GM23338 (cell line): ENCODE data around the gene EML1. TPM values are rescaled to one million over a fixed set of nuclear protein-coding genes. Genes with fewer than 3 reads are reported as not detected.

Source experiments
- ATAC-seq: fragments of 200-7000 bp; cut with Tn5 transposase; 3 replicates; pipeline ENCODE4 v1.9.1; 2020
- DNase-seq: peaks from one replicate; pipeline ENCODE4 v3.0.0-alpha.2; 2015; ENCODE audit warnings: low spot score
- H2AFZ ChIP-seq: fragments of 200-600 bp; sonication (generic); 2 replicates; pipeline ENCODE4 v1.8.0; 2016; ENCODE audit warnings: antibody characterized with exemption, mild to moderate bottlenecking, moderate library complexity
- H3F3A ChIP-seq: fragments of 200-600 bp; sonication (generic); replicated peaks from 2 replicates; pipeline ENCODE4 v1.8.0; 2017; ENCODE audit warnings: antibody characterized with exemption, mixed run types, low read depth
- H3K27ac ChIP-seq: fragments of 200-600 bp; sonication (generic); 2 replicates; pipeline ENCODE4 v1.6.1; 2016; ENCODE audit warnings: low read depth
- H3K27me3 ChIP-seq: fragments of 200-600 bp; sonication (generic); 2 replicates; pipeline ENCODE4 v1.8.0; 2016; ENCODE audit warnings: mild to moderate bottlenecking, mixed run types, moderate library complexity; ENCODE audit not compliant: insufficient read depth
- H3K36me3 ChIP-seq: fragments of 200-600 bp; sonication (generic); 2 replicates; pipeline ENCODE4 v1.8.0; 2016; ENCODE audit warnings: mild to moderate bottlenecking; ENCODE audit not compliant: insufficient read depth
- H3K4me1 ChIP-seq: fragments of 200-600 bp; sonication (generic); 2 replicates; pipeline ENCODE4 v1.8.0; 2016; ENCODE audit warnings: mild to moderate bottlenecking, moderate library complexity; ENCODE audit not compliant: insufficient read depth
- H3K4me2 ChIP-seq: fragments of 200-600 bp; sonication (generic); 2 replicates; pipeline ENCODE4 v1.7.1; 2017; ENCODE audit warnings: mixed run types
- H3K4me3 ChIP-seq: fragments of 200-600 bp; sonication (generic); 2 replicates; pipeline ENCODE4 v1.6.1; 2016; ENCODE audit warnings: mixed run types
- H3K79me2 ChIP-seq: fragments of 200-600 bp; sonication (generic); replicated peaks from 2 replicates; pipeline ENCODE4 v1.8.0; 2017; ENCODE audit warnings: mild to moderate bottlenecking; ENCODE audit not compliant: insufficient read depth
- H3K9me2 ChIP-seq: fragments of 200-600 bp; sonication (generic); 2 replicates; pipeline ENCODE4 v1.8.0; 2017; ENCODE audit not compliant: insufficient read depth
- H4K20me1 ChIP-seq: fragments of 200-600 bp; sonication (generic); replicated peaks from 2 replicates; pipeline ENCODE4 v1.8.0; 2017; ENCODE audit warnings: mild to moderate bottlenecking; ENCODE audit not compliant: insufficient read depth
- H3K27ac Mint-ChIP-seq: 2 replicates; pipeline ENCODE4 v1.8.0; 2020; ENCODE audit warnings: inconsistent platforms, mild to moderate bottlenecking, moderate library complexity, mixed read lengths
- H3K27me3 Mint-ChIP-seq: 3 replicates; pipeline ENCODE4 v1.8.0; 2022; ENCODE audit warnings: low read depth, mild to moderate bottlenecking, moderate library complexity, mixed read lengths, inconsistent platforms; ENCODE audit not compliant: insufficient read depth, poor library complexity
- H3K36me3 Mint-ChIP-seq: 3 replicates; pipeline ENCODE4 v1.8.0; 2021; ENCODE audit warnings: low read depth, mild to moderate bottlenecking, inconsistent platforms, moderate library complexity, mixed read lengths
- H3K4me1 Mint-ChIP-seq: 3 replicates; pipeline ENCODE4 v1.8.0; 2020; ENCODE audit warnings: mild to moderate bottlenecking, inconsistent platforms, mixed read lengths
- H3K4me3 Mint-ChIP-seq: 3 replicates; pipeline ENCODE4 v1.8.0; 2021; ENCODE audit warnings: moderate library complexity, mild to moderate bottlenecking, inconsistent platforms, mixed read lengths
- H3K9me3 Mint-ChIP-seq: 3 replicates; pipeline ENCODE4 v1.8.0; 2020; ENCODE audit warnings: moderate library complexity, mild to moderate bottlenecking, inconsistent platforms, mixed read lengths
- CREB1 ChIP-seq: fragments of 250-450 bp; sonication (Bioruptor Pico); IDR thresholded peaks from 2 replicates; pipeline ENCODE4 v1.5.0; 2020; ENCODE audit warnings: low read depth, mild to moderate bottlenecking, moderate library complexity
- EZH2 ChIP-seq: fragments of 200-600 bp; sonication (generic); IDR thresholded peaks from one replicate; pipeline ENCODE4 v1.8.0; 2017; ENCODE audit warnings: antibody characterized with exemption, mild to moderate bottlenecking, low read depth; ENCODE audit not compliant: unreplicated experiment
- EZH2phosphoT487 ChIP-seq: fragments of 200-600 bp; sonication (generic); IDR thresholded peaks from one replicate; pipeline ENCODE4 v1.8.1; 2018; ENCODE audit warnings: antibody characterized with exemption; ENCODE audit not compliant: unreplicated experiment
- JUNB ChIP-seq: IDR thresholded peaks from one replicate; pipeline ENCODE4 v1.6.1; 2016; ENCODE audit warnings: antibody characterized with exemption; ENCODE audit not compliant: unreplicated experiment
- ZNF331 ChIP-seq: fragments of 250-450 bp; sonication (Bioruptor Pico); IDR thresholded peaks from 2 replicates; pipeline ENCODE4 v1.5.0; 2020; ENCODE audit warnings: low read depth, mild to moderate bottlenecking, moderate library complexity
- polyA plus RNA-seq: library from polyadenylated mRNA; unstranded; fragments of >200 nt; fragmentation: Nextera tagmentation; extraction: Ambion mirVana; gene quantifications from 2 replicates; pipeline ENCODE4 v1.2.1, GENCODE V29; 2016
- total RNA-seq: library from RNA; depleted of rRNA; stranded (reverse); fragments of >200 nt; shearing (Covaris generic); gene quantifications from 2 replicates; pipeline ENCODE4 v1.2.3, GENCODE V29; 2014
- TF ChIP-seq, protein P1 (sequence below): fragments of 250-450 bp; sonication (Bioruptor Pico); IDR thresholded peaks from 2 replicates; pipeline ENCODE4 v1.5.0; 2020; ENCODE audit warnings: mild to moderate bottlenecking, moderate library complexity

Gene EML1
- total and polyA plus RNA-seq, 2 experiments from 2014 or later: 7.0 to 18.1 TPM

DNA sequence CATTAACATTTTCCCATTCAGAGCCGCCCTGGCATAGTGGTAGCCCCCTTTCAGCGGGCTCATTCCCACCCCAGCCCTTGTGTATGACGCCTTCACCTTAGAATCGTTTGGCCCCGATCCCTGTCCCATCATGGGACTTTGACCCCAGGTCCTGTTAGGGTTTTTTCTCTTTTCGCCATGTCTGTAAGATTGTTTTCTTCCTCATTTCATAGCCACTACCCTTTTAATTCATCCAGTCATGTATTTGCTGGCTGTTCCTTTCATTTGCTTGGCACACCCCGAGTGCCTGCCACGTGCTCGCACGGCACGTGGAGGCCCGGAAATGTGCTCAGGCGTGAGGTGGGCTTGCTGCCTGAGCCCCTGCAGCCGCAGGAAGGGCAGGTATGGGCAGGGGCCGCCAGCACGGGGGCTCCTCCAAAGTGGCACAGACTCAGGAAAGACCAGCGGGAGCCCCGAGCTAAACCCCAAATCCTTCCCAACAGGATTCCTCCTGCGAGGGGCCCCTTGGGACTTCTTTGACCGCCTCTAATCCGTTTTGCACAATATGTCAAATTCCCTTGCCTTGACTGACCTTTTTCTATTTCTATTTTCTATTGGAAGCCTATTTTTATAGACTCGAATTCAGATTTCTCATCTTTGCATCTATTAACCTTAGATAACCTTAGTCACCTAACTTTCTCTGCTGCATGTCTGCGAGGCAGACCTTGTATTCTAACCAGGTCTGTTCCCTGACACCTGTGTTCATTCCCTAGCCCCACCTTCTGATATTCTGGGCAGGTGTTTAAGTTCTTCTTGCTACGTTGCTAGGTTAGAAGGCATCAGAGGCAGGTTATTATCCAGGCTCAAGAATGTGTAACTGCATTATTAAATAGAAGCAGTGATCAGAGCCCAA is 114.8 kb downstream of the EML1 start:
- H3K4me2 ChIP-seq: no peak overlapping the region
- H3K4me3 ChIP-seq: no peak overlapping the region
- H3K36me3 ChIP-seq: peaks cover 6% of the 10 kb centered on the region; the same call in 1 of the 2 replicates
- H3K9me2 ChIP-seq: no peaks in the 10 kb centered on the region
- TF ChIP-seq CREB1: no peak
- no peak for DNase-seq
- Mint-ChIP-seq H3K4me1 (no peaks in the 10 kb centered on the region), H3K27ac (no peak overlapping the region), H3K9me3 (peaks cover 10% of the 10 kb centered on the region), H3K27me3 (peaks cover 4% of the 10 kb centered on the region), H3K4me3 (no peak overlapping the region), H3K36me3 (peaks cover 26% of the 10 kb centered on the region; the same call in 2 of the 3 replicates)
- H3K27ac ChIP-seq: no peak overlapping the region
- ATAC-seq: no peak
- H3K79me2 ChIP-seq: no peaks in the 10 kb centered on the region
- H2AFZ ChIP-seq: no peak overlapping the region
- H3F3A ChIP-seq: no peaks in the 10 kb centered on the region
- H3K4me1 ChIP-seq: no peaks in the 10 kb centered on the region
- H4K20me1 ChIP-seq: no peaks in the 10 kb centered on the region
- H3K27me3 ChIP-seq: no peaks in the 10 kb centered on the region

DNA sequence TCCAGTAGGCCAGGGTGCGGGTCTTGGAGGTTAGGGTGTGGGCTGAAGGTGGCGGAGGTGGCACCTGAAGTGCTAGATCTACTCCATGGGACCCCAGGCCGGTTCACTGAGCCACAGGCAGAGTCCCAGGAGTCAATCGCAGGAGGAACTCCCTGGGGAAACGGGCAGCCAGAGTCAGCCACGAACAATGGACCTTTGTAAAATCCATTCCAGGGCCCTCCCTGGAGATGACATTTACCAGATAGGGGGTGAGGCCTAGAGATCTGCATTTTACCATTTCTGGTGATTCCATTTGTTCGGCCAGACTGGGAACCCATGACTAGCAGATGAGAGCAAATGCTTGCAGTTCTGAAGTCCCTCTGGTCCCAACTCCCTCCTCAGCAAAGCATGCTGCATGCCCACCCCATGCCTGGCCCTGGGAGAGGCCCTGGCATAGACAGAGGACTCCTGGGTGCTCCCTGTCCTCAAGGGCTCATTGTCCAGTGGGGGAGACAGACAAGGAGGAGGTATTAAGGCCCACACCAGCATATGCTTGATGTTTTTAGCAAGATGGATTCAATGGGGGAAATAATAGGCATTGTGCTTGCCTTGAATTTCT is 115.5 kb downstream of the EML1 start:
- Mint-ChIP-seq H3K9me3 (peaks cover 4% of the 10 kb centered on the region; the same call in 2 of the 3 replicates), H3K36me3 (peaks cover 18% of the 10 kb centered on the region; the same call in 2 of the 3 replicates), H3K4me1 (no peaks in the 10 kb centered on the region), H3K27me3 (peaks cover 4% of the 10 kb centered on the region), H3K4me3 (no peak overlapping the region), H3K27ac (no peak overlapping the region)
- Histone ChIP-seq H3K4me1 (no peaks in the 10 kb centered on the region), H3K27ac (no peak overlapping the region), H3K4me3 (no peak overlapping the region), H3K4me2 (no peak overlapping the region), H2AFZ (no peak overlapping the region), H3K36me3 (no peaks in the 10 kb centered on the region), H3K9me2 (no peaks in the 10 kb centered on the region), H3F3A (no peaks in the 10 kb centered on the region), H3K27me3 (no peaks in the 10 kb centered on the region), H3K79me2 (no peaks in the 10 kb centered on the region), H4K20me1 (no peaks in the 10 kb centered on the region)
- no peak for TF ChIP-seq EZH2
- DNase-seq (no peak), ATAC-seq (no peak)

DNA sequence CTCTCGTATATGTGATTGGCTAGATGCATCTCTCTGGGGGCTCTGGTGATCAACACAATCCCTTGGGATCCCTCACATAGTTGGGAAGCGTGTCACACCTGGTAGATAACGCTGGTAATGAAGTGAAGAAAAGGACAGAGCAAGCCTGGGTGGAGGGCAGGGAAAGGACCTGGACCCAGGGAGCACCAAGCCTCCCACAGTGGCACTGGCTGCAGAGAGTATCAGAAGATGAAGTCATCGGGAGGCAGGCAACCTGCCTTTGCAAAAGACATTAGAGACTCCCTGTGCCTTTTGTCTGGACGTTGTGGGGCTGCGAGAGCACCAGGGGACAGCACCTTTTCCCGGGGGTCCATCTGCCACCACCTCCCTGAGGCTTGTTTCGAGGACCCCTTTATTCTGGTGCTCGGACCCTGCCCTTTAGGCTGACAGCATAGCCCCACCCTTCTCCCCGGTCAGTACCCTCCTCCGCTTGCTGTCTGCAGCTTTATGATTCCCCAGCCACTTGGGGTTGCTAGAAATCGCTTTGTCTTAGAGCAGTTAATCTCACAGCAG is 116.4 kb downstream of the EML1 start:
- H3K4me2 ChIP-seq: no peak overlapping the region
- no peaks in the 10 kb centered on the region for H3K27me3 ChIP-seq
- ATAC-seq (no peak), DNase-seq (no peak)
- H3K79me2 ChIP-seq: no peaks in the 10 kb centered on the region
- Mint-ChIP-seq H3K4me3 (no peak overlapping the region), H3K4me1 (no peaks in the 10 kb centered on the region), H3K9me3 (no peaks in the 10 kb centered on the region), H3K36me3 (peaks cover 11% of the 10 kb centered on the region; the same call in 2 of the 3 replicates), H3K27me3 (peaks cover 6% of the 10 kb centered on the region), H3K27ac (no peak overlapping the region)
- no peaks in the 10 kb centered on the region for H4K20me1 ChIP-seq
- H2AFZ ChIP-seq: no peak overlapping the region
- no peaks in the 10 kb centered on the region for H3F3A ChIP-seq
- no peak overlapping the region for H3K27ac ChIP-seq
- H3K4me1 ChIP-seq: no peaks in the 10 kb centered on the region
- H3K4me3 ChIP-seq: no peak overlapping the region
- no peaks in the 10 kb centered on the region for H3K9me2 ChIP-seq
- H3K36me3 ChIP-seq: no peaks in the 10 kb centered on the region
- TF ChIP-seq, protein P1, sequence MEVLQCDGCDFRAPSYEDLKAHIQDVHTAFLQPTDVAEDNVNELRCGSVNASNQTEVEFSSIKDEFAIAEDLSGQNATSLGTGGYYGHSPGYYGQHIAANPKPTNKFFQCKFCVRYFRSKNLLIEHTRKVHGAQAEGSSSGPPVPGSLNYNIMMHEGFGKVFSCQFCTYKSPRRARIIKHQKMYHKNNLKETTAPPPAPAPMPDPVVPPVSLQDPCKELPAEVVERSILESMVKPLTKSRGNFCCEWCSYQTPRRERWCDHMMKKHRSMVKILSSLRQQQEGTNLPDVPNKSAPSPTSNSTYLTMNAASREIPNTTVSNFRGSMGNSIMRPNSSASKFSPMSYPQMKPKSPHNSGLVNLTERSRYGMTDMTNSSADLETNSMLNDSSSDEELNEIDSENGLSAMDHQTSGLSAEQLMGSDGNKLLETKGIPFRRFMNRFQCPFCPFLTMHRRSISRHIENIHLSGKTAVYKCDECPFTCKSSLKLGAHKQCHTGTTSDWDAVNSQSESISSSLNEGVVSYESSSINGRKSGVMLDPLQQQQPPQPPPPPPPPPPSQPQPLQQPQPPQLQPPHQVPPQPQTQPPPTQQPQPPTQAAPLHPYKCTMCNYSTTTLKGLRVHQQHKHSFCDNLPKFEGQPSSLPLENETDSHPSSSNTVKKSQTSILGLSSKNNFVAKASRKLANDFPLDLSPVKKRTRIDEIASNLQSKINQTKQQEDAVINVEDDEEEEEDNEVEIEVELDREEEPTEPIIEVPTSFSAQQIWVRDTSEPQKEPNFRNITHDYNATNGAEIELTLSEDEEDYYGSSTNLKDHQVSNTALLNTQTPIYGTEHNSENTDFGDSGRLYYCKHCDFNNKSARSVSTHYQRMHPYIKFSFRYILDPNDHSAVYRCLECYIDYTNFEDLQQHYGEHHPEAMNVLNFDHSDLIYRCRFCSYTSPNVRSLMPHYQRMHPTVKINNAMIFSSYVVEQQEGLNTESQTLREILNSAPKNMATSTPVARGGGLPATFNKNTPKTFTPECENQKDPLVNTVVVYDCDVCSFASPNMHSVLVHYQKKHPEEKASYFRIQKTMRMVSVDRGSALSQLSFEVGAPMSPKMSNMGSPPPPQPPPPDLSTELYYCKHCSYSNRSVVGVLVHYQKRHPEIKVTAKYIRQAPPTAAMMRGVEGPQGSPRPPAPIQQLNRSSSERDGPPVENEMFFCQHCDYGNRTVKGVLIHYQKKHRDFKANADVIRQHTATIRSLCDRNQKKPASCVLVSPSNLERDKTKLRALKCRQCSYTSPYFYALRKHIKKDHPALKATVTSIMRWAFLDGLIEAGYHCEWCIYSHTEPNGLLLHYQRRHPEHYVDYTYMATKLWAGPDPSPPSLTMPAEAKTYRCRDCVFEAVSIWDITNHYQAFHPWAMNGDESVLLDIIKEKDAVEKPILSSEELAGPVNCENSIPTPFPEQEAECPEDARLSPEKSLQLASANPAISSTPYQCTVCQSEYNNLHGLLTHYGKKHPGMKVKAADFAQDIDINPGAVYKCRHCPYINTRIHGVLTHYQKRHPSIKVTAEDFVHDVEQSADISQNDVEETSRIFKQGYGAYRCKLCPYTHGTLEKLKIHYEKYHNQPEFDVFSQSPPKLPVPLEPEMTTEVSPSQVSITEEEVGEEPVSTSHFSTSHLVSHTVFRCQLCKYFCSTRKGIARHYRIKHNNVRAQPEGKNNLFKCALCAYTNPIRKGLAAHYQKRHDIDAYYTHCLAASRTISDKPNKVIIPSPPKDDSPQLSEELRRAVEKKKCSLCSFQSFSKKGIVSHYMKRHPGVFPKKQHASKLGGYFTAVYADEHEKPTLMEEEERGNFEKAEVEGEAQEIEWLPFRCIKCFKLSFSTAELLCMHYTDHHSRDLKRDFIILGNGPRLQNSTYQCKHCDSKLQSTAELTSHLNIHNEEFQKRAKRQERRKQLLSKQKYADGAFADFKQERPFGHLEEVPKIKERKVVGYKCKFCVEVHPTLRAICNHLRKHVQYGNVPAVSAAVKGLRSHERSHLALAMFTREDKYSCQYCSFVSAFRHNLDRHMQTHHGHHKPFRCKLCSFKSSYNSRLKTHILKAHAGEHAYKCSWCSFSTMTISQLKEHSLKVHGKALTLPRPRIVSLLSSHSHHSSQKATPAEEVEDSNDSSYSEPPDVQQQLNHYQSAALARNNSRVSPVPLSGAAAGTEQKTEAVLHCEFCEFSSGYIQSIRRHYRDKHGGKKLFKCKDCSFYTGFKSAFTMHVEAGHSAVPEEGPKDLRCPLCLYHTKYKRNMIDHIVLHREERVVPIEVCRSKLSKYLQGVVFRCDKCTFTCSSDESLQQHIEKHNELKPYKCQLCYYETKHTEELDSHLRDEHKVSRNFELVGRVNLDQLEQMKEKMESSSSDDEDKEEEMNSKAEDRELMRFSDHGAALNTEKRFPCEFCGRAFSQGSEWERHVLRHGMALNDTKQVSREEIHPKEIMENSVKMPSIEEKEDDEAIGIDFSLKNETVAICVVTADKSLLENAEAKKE: no peak
- TF ChIP-seq EZH2: no peak
- no peak for TF ChIP-seq JUNB
- no peak for TF ChIP-seq ZNF331
- TF ChIP-seq EZH2phosphoT487: no peak
